ENCODE measurements around the gene TFR2. TPM values are rescaled to one million over a fixed set of nuclear protein-coding genes. Genes with fewer than 3 reads are reported as not detected.

Gene TFR2
- total and polyA plus RNA-seq, 2 of the 13 experiments (the other 11 are each of a cell fraction or from before 2014, with no cell fraction given) = 36.9 to 64.2 TPM

DNA sequence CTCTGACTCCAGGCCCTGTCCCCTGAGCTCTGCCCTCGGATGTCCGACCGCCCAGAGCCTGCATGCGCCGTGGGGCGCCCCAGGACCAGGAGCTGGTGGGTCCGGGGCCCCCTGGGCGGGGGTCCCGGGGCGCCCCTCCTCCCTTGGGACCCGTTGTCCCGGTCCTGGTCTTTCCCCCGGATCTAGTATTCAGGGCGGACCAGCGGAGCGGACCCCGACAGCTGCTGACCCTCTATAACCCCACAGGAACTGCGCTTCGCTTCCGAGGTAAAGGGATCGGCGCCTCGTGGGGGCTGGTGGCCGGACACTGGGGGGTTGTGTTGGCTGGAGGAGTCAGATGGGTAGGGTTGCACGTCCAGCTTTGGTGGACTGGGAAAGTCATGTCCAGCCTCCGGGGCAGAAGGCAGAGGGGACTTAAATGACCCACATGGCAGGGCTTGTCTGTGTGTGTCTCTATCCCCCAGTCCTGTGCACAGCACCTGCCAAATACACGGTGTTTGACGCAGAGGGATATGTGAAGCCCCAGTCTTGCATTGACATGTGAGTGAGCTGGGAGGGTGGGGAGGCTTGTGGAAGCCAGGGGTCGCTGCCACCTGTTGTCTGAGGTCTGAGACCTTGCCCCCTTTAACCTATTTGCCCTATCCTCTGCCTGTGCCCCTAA, 28.5 kb downstream of the TFR2 start (continued):
- TF ChIP-seq, protein P1, sequence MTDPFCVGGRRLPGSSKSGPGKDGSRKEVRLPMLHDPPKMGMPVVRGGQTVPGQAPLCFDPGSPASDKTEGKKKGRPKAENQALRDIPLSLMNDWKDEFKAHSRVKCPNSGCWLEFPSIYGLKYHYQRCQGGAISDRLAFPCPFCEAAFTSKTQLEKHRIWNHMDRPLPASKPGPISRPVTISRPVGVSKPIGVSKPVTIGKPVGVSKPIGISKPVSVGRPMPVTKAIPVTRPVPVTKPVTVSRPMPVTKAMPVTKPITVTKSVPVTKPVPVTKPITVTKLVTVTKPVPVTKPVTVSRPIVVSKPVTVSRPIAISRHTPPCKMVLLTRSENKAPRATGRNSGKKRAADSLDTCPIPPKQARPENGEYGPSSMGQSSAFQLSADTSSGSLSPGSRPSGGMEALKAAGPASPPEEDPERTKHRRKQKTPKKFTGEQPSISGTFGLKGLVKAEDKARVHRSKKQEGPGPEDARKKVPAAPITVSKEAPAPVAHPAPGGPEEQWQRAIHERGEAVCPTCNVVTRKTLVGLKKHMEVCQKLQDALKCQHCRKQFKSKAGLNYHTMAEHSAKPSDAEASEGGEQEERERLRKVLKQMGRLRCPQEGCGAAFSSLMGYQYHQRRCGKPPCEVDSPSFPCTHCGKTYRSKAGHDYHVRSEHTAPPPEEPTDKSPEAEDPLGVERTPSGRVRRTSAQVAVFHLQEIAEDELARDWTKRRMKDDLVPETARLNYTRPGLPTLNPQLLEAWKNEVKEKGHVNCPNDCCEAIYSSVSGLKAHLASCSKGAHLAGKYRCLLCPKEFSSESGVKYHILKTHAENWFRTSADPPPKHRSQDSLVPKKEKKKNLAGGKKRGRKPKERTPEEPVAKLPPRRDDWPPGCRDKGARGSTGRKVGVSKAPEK (CRISPR knock-in tag; IDR thresholded peaks at IDR 0.05; ENCODE audit: borderline replicate concordance) = no peak
- no peak for TF ChIP-seq NR2C2 (CRISPR knock-in tag; IDR thresholded peaks at IDR 0.05; ENCODE audit: borderline replicate concordance)
- no peak for TF ChIP-seq GLI4 (CRISPR knock-in tag; IDR thresholded peaks at IDR 0.05; ENCODE audit: borderline replicate concordance)
- TF ChIP-seq, protein P2, sequence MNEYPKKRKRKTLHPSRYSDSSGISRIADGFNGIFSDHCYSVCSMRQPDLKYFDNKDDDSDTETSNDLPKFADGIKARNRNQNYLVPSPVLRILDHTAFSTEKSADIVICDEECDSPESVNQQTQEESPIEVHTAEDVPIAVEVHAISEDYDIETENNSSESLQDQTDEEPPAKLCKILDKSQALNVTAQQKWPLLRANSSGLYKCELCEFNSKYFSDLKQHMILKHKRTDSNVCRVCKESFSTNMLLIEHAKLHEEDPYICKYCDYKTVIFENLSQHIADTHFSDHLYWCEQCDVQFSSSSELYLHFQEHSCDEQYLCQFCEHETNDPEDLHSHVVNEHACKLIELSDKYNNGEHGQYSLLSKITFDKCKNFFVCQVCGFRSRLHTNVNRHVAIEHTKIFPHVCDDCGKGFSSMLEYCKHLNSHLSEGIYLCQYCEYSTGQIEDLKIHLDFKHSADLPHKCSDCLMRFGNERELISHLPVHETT (CRISPR knock-in tag; conservative IDR thresholded peaks at IDR 0.05) = 0 out of 2 replicates have a peak, but pooled peaks have one; percentile 43
- TF ChIP-seq, protein P3, sequence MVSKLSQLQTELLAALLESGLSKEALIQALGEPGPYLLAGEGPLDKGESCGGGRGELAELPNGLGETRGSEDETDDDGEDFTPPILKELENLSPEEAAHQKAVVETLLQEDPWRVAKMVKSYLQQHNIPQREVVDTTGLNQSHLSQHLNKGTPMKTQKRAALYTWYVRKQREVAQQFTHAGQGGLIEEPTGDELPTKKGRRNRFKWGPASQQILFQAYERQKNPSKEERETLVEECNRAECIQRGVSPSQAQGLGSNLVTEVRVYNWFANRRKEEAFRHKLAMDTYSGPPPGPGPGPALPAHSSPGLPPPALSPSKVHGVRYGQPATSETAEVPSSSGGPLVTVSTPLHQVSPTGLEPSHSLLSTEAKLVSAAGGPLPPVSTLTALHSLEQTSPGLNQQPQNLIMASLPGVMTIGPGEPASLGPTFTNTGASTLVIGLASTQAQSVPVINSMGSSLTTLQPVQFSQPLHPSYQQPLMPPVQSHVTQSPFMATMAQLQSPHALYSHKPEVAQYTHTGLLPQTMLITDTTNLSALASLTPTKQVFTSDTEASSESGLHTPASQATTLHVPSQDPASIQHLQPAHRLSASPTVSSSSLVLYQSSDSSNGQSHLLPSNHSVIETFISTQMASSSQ (IDR thresholded peaks at IDR 0.05; ENCODE audit: low read depth) = no peak
- TF ChIP-seq, protein P3 (CRISPR knock-in tag; IDR thresholded peaks at IDR 0.05; ENCODE audit: borderline replicate concordance) = no peak
- TF ChIP-seq, protein P4, sequence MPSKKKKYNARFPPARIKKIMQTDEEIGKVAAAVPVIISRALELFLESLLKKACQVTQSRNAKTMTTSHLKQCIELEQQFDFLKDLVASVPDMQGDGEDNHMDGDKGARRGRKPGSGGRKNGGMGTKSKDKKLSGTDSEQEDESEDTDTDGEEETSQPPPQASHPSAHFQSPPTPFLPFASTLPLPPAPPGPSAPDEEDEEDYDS (CRISPR knock-in tag; IDR thresholded peaks at IDR 0.05) = no peak
- no peak for TF ChIP-seq RARG (CRISPR knock-in tag; IDR thresholded peaks at IDR 0.05; ENCODE audit: low read depth)
- TF ChIP-seq, protein P5, sequence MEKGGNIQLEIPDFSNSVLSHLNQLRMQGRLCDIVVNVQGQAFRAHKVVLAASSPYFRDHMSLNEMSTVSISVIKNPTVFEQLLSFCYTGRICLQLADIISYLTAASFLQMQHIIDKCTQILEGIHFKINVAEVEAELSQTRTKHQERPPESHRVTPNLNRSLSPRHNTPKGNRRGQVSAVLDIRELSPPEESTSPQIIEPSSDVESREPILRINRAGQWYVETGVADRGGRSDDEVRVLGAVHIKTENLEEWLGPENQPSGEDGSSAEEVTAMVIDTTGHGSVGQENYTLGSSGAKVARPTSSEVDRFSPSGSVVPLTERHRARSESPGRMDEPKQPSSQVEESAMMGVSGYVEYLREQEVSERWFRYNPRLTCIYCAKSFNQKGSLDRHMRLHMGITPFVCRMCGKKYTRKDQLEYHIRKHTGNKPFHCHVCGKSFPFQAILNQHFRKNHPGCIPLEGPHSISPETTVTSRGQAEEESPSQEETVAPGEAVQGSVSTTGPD (CRISPR knock-in tag; IDR thresholded peaks at IDR 0.05) = no peak
- no peak for TF ChIP-seq ZBTB1 (CRISPR knock-in tag; IDR thresholded peaks at IDR 0.05; ENCODE audit: borderline replicate concordance)
- no peak for TF ChIP-seq FOXA3 (CRISPR knock-in tag; IDR thresholded peaks at IDR 0.05)
- TF ChIP-seq CENPT (CRISPR knock-in tag; IDR thresholded peaks at IDR 0.05; ENCODE audit: low read depth) = no peak
- TF ChIP-seq ZFP36L1 (CRISPR knock-in tag; IDR thresholded peaks at IDR 0.05) = no peak
- no peak for TF ChIP-seq HNRNPL (IDR thresholded peaks at IDR 0.05; ENCODE audit: low read depth, low read length)
- TF ChIP-seq ZNF672 (CRISPR knock-in tag; IDR thresholded peaks at IDR 0.05) = no peak
- no peak for TF ChIP-seq SRSF4 (IDR thresholded peaks at IDR 0.05; ENCODE audit: low read depth, low read length, poor library complexity, severe bottlenecking)
- no peak for TF ChIP-seq ATM (IDR thresholded peaks at IDR 0.05; ENCODE audit: borderline replicate concordance)
- TF ChIP-seq HOXA3 (CRISPR knock-in tag; IDR thresholded peaks at IDR 0.05) = no peak
- TF ChIP-seq ZNF564 (CRISPR knock-in tag; IDR thresholded peaks at IDR 0.05) = no peak
